ENCODE data around the gene GUCY1A2.

Gene GUCY1A2

DNA sequence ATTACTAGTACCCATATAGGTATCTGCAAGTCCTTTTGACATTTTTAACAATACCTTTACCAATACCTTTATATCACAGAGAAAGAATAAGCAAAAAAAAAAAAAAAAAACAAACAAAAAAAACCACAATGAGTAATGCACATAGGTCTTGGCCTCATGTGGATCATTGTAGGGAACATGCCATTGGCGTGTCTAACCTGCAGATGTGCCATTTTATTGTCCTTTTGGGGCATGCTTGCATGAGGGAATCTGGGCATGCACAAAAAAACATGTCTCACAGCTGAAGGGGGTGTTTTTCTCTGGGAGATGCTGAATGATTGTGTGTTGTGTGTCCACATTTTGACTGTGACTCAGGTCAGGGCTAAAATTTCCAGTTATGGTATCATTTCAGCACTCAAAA is 361.6 kb downstream of the GUCY1A2 start:
- Histone ChIP-seq H3K36me3 (ENCODE audit: control insufficient read depth, insufficient read depth, low read length, severe bottlenecking) (no peaks in the 10 kb centered on the region), H3K4me1 (ENCODE audit: control insufficient read depth, insufficient read depth, low read length) (no peaks in the 10 kb centered on the region), H3K27me3 (replicated peaks; ENCODE audit: control insufficient read depth, insufficient read depth, low read length) (no peaks in the 10 kb centered on the region), H3K9ac (ENCODE audit: low read length) (no peak overlapping the region), H3K4me3 (ENCODE audit: low read length) (no peak overlapping the region), H3K9me3 (ENCODE audit: control insufficient read depth, low read length) (peaks cover 2% of the 10 kb centered on the region)
- DNase-seq (ENCODE audit: low read depth): no peak

DNA sequence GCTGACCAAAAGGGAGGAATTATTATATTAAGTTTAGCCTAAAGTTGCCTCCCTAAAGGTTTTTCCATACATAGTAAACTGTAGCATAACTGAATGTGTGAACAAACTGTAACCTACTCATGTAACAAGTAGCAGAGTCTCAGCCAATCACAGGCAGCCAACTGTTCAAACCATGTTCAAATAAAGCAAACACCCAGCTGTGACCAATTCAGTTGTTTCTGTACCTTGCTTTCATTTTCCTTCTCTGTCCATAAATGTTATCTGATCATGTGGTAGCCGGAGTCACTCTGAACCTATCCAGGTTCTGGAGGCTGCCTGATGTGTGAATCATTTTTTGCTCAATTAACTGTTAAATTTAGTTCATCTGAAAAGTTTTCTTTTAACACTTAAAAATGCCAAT is 373.5 kb downstream of the GUCY1A2 start:
- H3K9me3 ChIP-seq (ENCODE audit: control insufficient read depth, low read length): no peaks in the 10 kb centered on the region
- no peaks in the 10 kb centered on the region for H3K27me3 ChIP-seq (replicated peaks; ENCODE audit: control insufficient read depth, insufficient read depth, low read length)
- DNase-seq (ENCODE audit: low read depth): no peak
- no peak overlapping the region for H3K4me3 ChIP-seq (ENCODE audit: low read length)
- H3K36me3 ChIP-seq (ENCODE audit: control insufficient read depth, insufficient read depth, low read length, severe bottlenecking): no peaks in the 10 kb centered on the region
- H3K9ac ChIP-seq (ENCODE audit: low read length): no peak overlapping the region
- H3K4me1 ChIP-seq (ENCODE audit: control insufficient read depth, insufficient read depth, low read length): no peaks in the 10 kb centered on the region

DNA sequence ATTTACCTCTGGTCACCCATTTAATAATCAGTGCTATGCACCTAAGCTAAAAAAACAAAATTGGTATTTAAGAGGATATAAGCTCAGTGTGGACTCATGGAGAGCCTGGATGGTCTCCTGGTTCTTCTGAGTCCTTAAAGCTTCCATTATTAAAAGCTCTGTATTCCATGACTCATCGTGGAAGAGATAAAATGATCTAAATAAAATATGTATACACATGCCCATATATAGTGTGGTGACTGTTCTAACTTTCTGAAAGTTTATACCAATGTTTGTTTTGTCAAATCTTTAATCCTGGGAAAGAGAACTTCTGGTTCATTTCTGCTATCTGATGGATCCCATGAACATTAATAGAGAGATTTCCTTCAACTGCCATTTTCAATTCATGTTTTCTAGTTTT is 375.9 kb downstream of the GUCY1A2 start:
- H3K4me1 ChIP-seq (ENCODE audit: control insufficient read depth, insufficient read depth, low read length): no peaks in the 10 kb centered on the region
- H3K36me3 ChIP-seq (ENCODE audit: control insufficient read depth, insufficient read depth, low read length, severe bottlenecking): no peaks in the 10 kb centered on the region
- H3K27me3 ChIP-seq (replicated peaks; ENCODE audit: control insufficient read depth, insufficient read depth, low read length): no peaks in the 10 kb centered on the region
- H3K4me3 ChIP-seq (ENCODE audit: low read length): no peak overlapping the region
- H3K9me3 ChIP-seq (ENCODE audit: control insufficient read depth, low read length): no peaks in the 10 kb centered on the region
- no peak overlapping the region for H3K9ac ChIP-seq (ENCODE audit: low read length)
- peak; percentile 44 for DNase-seq (ENCODE audit: low read depth)

DNA sequence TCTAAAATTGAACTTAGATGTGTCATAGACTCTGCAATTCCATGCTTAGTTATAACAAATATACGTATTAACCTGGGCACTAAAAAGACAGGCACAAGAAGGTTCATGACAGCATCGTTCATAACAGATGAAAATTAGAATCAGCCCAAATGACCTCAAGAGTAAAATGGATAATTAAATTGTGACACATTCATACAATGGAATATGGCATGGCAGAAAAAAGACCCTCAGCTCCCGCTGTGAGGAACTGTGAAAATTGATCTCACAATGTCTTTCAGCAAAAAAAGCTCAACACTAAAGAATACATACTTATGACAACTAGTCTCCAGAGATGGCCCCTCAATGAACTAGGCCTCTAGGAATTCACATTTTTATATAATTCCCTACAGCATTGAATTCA is 386.0 kb downstream of the GUCY1A2 start:
- DNase-seq (ENCODE audit: low read depth): no peak
- Histone ChIP-seq H3K27me3 (replicated peaks; ENCODE audit: control insufficient read depth, insufficient read depth, low read length) (no peaks in the 10 kb centered on the region), H3K9ac (ENCODE audit: low read length) (no peak overlapping the region), H3K4me3 (ENCODE audit: low read length) (no peak overlapping the region), H3K4me1 (ENCODE audit: control insufficient read depth, insufficient read depth, low read length) (no peaks in the 10 kb centered on the region), H3K36me3 (ENCODE audit: control insufficient read depth, insufficient read depth, low read length, severe bottlenecking) (no peaks in the 10 kb centered on the region), H3K9me3 (ENCODE audit: control insufficient read depth, low read length) (no peaks in the 10 kb centered on the region)

DNA sequence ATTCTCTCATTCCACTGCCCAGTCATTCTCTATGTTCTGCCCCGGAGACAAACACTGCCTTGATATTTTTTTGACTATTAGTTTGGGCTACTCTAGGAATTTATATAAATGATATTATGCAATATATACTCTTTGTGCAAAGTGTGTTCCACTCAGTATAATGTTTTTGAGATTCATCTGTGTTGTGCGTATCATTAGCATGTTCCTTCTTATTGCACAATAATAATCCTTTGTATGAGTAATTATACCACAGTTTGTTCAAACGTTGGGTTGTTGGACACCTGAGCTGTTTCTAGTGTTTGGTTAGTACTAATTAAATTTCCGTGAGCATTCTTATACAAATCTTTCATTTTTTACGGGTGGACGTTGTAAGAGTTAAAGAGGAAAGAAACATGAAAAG is 390.6 kb downstream of the GUCY1A2 start:
- H3K36me3 ChIP-seq (ENCODE audit: control insufficient read depth, insufficient read depth, low read length, severe bottlenecking): no peaks in the 10 kb centered on the region
- H3K9ac ChIP-seq (ENCODE audit: low read length): no peak overlapping the region
- no peaks in the 10 kb centered on the region for H3K4me1 ChIP-seq (ENCODE audit: control insufficient read depth, insufficient read depth, low read length)
- H3K9me3 ChIP-seq (ENCODE audit: control insufficient read depth, low read length): no peaks in the 10 kb centered on the region
- no peak for DNase-seq (ENCODE audit: low read depth)
- H3K4me3 ChIP-seq (ENCODE audit: low read length): no peak overlapping the region
- H3K27me3 ChIP-seq (replicated peaks; ENCODE audit: control insufficient read depth, insufficient read depth, low read length): no peaks in the 10 kb centered on the region

DNA sequence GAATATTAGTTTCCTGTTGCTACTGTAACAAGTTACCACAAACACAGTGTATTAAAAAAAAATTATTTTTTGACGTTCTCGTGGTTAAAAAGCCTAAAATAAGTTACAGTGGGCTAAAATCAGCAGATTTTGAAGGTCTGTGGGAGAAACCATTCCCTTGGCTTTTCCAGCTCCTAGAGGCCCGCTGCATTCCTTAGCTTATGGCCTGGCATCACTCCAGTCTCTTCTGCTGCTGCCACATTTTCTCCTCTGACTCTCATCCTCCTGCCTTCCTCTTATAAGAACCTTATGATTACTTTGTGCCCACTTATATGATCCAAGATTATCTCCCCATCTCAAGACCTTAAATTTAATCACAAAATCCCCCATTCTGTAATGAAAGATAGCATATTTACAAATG is 392.7 kb downstream of the GUCY1A2 start:
- no peak overlapping the region for H3K4me3 ChIP-seq (ENCODE audit: low read length)
- no peaks in the 10 kb centered on the region for H3K27me3 ChIP-seq (replicated peaks; ENCODE audit: control insufficient read depth, insufficient read depth, low read length)
- no peaks in the 10 kb centered on the region for H3K4me1 ChIP-seq (ENCODE audit: control insufficient read depth, insufficient read depth, low read length)
- no peak overlapping the region for H3K9ac ChIP-seq (ENCODE audit: low read length)
- H3K36me3 ChIP-seq (ENCODE audit: control insufficient read depth, insufficient read depth, low read length, severe bottlenecking): no peaks in the 10 kb centered on the region
- H3K9me3 ChIP-seq (ENCODE audit: control insufficient read depth, low read length): no peaks in the 10 kb centered on the region
- DNase-seq (ENCODE audit: low read depth): no peak

DNA sequence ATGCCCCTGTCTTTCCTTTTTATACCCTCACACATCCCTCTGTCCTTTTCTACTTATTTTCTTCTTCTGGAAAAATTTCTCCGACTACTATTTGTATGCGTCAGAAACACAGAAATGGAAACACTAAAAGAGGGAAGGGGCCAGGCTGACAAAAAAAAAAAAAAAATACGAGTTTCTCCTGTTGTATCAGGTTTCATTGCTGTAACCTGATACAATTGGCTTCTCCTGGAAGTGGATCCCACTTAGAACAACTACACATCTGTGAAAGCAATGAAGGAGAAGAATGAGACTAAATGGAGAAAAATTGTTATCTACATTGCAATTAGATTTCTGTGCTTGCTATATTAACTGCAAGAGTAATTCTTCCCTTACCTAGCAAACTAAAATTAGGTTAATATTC is 393.9 kb downstream of the GUCY1A2 start:
- Histone ChIP-seq H3K9ac (ENCODE audit: low read length) (no peak overlapping the region), H3K4me1 (ENCODE audit: control insufficient read depth, insufficient read depth, low read length) (no peaks in the 10 kb centered on the region), H3K9me3 (ENCODE audit: control insufficient read depth, low read length) (no peaks in the 10 kb centered on the region), H3K27me3 (replicated peaks; ENCODE audit: control insufficient read depth, insufficient read depth, low read length) (no peaks in the 10 kb centered on the region), H3K4me3 (ENCODE audit: low read length) (no peak overlapping the region), H3K36me3 (ENCODE audit: control insufficient read depth, insufficient read depth, low read length, severe bottlenecking) (no peaks in the 10 kb centered on the region)
- DNase-seq (ENCODE audit: low read depth): no peak

Measured in adipocyte (in vitro differentiated cells).